Endothelial cell (in vitro differentiated cells): ENCODE data around the gene CHSY3. TPM values are rescaled to one million over a fixed set of nuclear protein-coding genes. Genes with fewer than 3 reads are reported as not detected.
A peak's percentile ranks its signal among the peaks of the same experiment; 100 is the strongest.

Experiments
- DNase-seq: peaks from one replicate; pipeline ENCODE4 v3.0.0; 2021; ENCODE audit warnings: low spot score
- H3K27ac Mint-ChIP-seq: one replicate; pipeline ENCODE4 v1.8.0; 2021; ENCODE audit warnings: mixed read lengths, inconsistent platforms; ENCODE audit not compliant: unreplicated experiment
- H3K27me3 Mint-ChIP-seq: one replicate; pipeline ENCODE4 v1.8.0; 2021; ENCODE audit warnings: mild to moderate bottlenecking, moderate library complexity, mixed read lengths, inconsistent platforms; ENCODE audit not compliant: unreplicated experiment
- H3K36me3 Mint-ChIP-seq: one replicate; pipeline ENCODE4 v1.8.0; 2021; ENCODE audit warnings: mild to moderate bottlenecking, low read depth, mixed read lengths, inconsistent platforms; ENCODE audit not compliant: unreplicated experiment
- H3K4me1 Mint-ChIP-seq: one replicate; pipeline ENCODE4 v1.8.0; 2021; ENCODE audit warnings: mild to moderate bottlenecking, mixed read lengths, inconsistent platforms; ENCODE audit not compliant: unreplicated experiment
- H3K4me3 Mint-ChIP-seq: one replicate; pipeline ENCODE4 v1.8.0; 2021; ENCODE audit warnings: mild to moderate bottlenecking, mixed read lengths, inconsistent platforms; ENCODE audit not compliant: unreplicated experiment
- H3K9me3 Mint-ChIP-seq: one replicate; pipeline ENCODE4 v1.8.0; 2021; ENCODE audit warnings: mixed read lengths, inconsistent platforms; ENCODE audit not compliant: unreplicated experiment
- CTCF ChIP-seq: fragments of 200-600 bp; sonication (generic); IDR thresholded peaks from one replicate; pipeline ENCODE4 v1.5.0; 2021; ENCODE audit warnings: antibody characterized with exemption; ENCODE audit not compliant: unreplicated experiment
- total RNA-seq: library from RNA; stranded (reverse); fragmentation: NEBNext Ultra II Directional; extraction: Animal tissue kit (Norgen Biotek cat#: 25700); gene quantifications from one replicate; pipeline ENCODE4 v1.2.1, GENCODE V29; 2021; ENCODE audit not compliant: unreplicated experiment

The CHSY3 gene
- total RNA-seq, 1 donor from 2014 or later = 21.2 TPM

GRCh38 chr5:130002876-130003275, 98.6 kb downstream of the CHSY3 start:
- DNase-seq = no peak
- Mint-ChIP-seq H3K27me3 (no peaks in the 10 kb centered on the region), H3K4me1 (peaks cover 32% of the 10 kb centered on the region), H3K9me3 (no peaks in the 10 kb centered on the region), H3K36me3 (peaks cover 5% of the 10 kb centered on the region), H3K27ac (peak overlapping the region; percentile 89), H3K4me3 (no peak overlapping the region)
- no peak for TF ChIP-seq CTCF

GRCh38 chr5:130011986-130012385, 107.7 kb downstream of the CHSY3 start:
- no peak for DNase-seq
- H3K4me1 Mint-ChIP-seq = peaks cover 7% of the 10 kb centered on the region
- no peak overlapping the region for H3K4me3 Mint-ChIP-seq
- H3K27me3 Mint-ChIP-seq = peaks cover 3% of the 10 kb centered on the region
- H3K27ac Mint-ChIP-seq = no peak overlapping the region
- peaks cover 55% of the 10 kb centered on the region for H3K36me3 Mint-ChIP-seq
- no peaks in the 10 kb centered on the region for H3K9me3 Mint-ChIP-seq
- no peak for TF ChIP-seq CTCF

GRCh38 chr5:130017173-130017572, 112.9 kb downstream of the CHSY3 start:
- DNase-seq = no peak
- no peak overlapping the region for H3K4me3 Mint-ChIP-seq
- H3K36me3 Mint-ChIP-seq = peaks cover 22% of the 10 kb centered on the region
- no peaks in the 10 kb centered on the region for H3K9me3 Mint-ChIP-seq
- H3K4me1 Mint-ChIP-seq = no peaks in the 10 kb centered on the region
- TF ChIP-seq CTCF = no peak
- peaks cover 1% of the 10 kb centered on the region for H3K27me3 Mint-ChIP-seq
- no peak overlapping the region for H3K27ac Mint-ChIP-seq

- Mint-ChIP-seq H3K9me3 (no peaks in the 10 kb centered on the region), H3K27me3 (peaks cover 1% of the 10 kb centered on the region), H3K27ac (no peak overlapping the region), H3K4me1 (no peaks in the 10 kb centered on the region), H3K36me3 (peaks cover 10% of the 10 kb centered on the region), H3K4me3 (no peak overlapping the region)
- no peak for DNase-seq
- TF ChIP-seq CTCF = no peak
Measured at GRCh38 chr5:130018641-130019040, 114.4 kb downstream of the CHSY3 start.

- Mint-ChIP-seq H3K36me3 (no peaks in the 10 kb centered on the region), H3K27ac (peak overlapping the region; percentile 33), H3K4me3 (no peak overlapping the region), H3K27me3 (peaks cover 2% of the 10 kb centered on the region), H3K4me1 (peaks cover 2% of the 10 kb centered on the region), H3K9me3 (no peaks in the 10 kb centered on the region)
- no peak for TF ChIP-seq CTCF
- no peak for DNase-seq
Measured at GRCh38 chr5:130021000-130021399, 116.7 kb downstream of the CHSY3 start.
